ENCODE results near the gene TSHZ2. TPM values are rescaled to one million over a fixed set of nuclear protein-coding genes. Genes with fewer than 3 reads are reported as not detected.

Gene TSHZ2
- total and polyA plus RNA-seq, 2 donors (not counting 1 experiment from before 2014, with no cell fraction given): 1.00 to 5.7 TPM

GRCh38 chr20:53510262-53510661, 538.1 kb downstream of the TSHZ2 start:
- ATAC-seq (ENCODE audit: low read depth) (no peak), DNase-seq (no peak)
- Histone ChIP-seq H3K9ac (ENCODE audit: low read length) (no peak overlapping the region), H3K9me3 (ENCODE audit: control extremely low read depth in 1 of 3, control insufficient read depth in 2 of 3, insufficient read depth in 1 of 3, low read length in 2 of 3) (no peaks in the 10 kb centered on the region), H3K4me2 (replicated peaks; ENCODE audit: low read depth, low read length, poor library complexity, severe bottlenecking) (no peak overlapping the region), H3K4me3 (ENCODE audit: control extremely low read depth in 1 of 5, extremely low read depth in 1 of 5, insufficient read depth in 1 of 5, low read depth in 2 of 5, low read length in 4 of 5) (no peak overlapping the region), H3K4me1 (ENCODE audit: control insufficient read depth in 2 of 2, insufficient read depth in 2 of 2, low read length in 2 of 2) (no peaks in the 10 kb centered on the region), H3K27ac (ENCODE audit: low read length in 2 of 2) (no peak overlapping the region), H3K27me3 (replicated peaks in 1 of 4; ENCODE audit: control extremely low read depth in 1 of 4, control insufficient read depth in 3 of 4, insufficient read depth in 4 of 4, low read length in 3 of 4) (no peaks in the 10 kb centered on the region), H3K79me2 (ENCODE audit: control insufficient read depth, insufficient read depth, low read length) (no peaks in the 10 kb centered on the region), H2AFZ (ENCODE audit: insufficient read depth, low read depth, low read length, poor library complexity, severe bottlenecking) (no peak overlapping the region), H3K36me3 (replicated peaks in 1 of 2; ENCODE audit: control extremely low read depth in 1 of 2, control insufficient read depth in 1 of 2, extremely low read depth in 1 of 2, insufficient read depth in 2 of 2, low read length in 1 of 2) (no peaks in the 10 kb centered on the region), H4K20me1 (ENCODE audit: control insufficient read depth, insufficient read depth, low read length, poor library complexity, severe bottlenecking) (no peaks in the 10 kb centered on the region)
- Mint-ChIP-seq H3K27ac (no peak overlapping the region), H3K4me3 (no peak overlapping the region), H3K27me3 (no peaks in the 10 kb centered on the region), H3K9me3 (ENCODE audit: insufficient read depth) (no peaks in the 10 kb centered on the region), H3K4me1 (no peaks in the 10 kb centered on the region)
- ChIA-PET CTCF (no interaction called here), POLR2A (no interaction called here)
- intact Hi-C loops (cut with micrococcal nuclease): no loop called here
- 97% methylated on average over 8 of the region's 9 CpGs for WGBS (ENCODE audit: insufficient coverage)
- TF ChIP-seq CTCF (IDR thresholded peaks at IDR 0.05): no peak
- no peak for TF ChIP-seq EZH2 (IDR thresholded peaks at IDR 0.05; ENCODE audit: borderline replicate concordance, insufficient read depth, low read depth, low read length, poor library complexity, severe bottlenecking)

GRCh38 chr20:53510704-53511103, 538.5 kb downstream of the TSHZ2 start:
- no peak overlapping the region for H3K9ac ChIP-seq (ENCODE audit: low read length)
- Mint-ChIP-seq H3K4me3 (no peak overlapping the region), H3K9me3 (ENCODE audit: insufficient read depth) (no peaks in the 10 kb centered on the region), H3K27ac (no peak overlapping the region), H3K4me1 (no peaks in the 10 kb centered on the region), H3K27me3 (no peaks in the 10 kb centered on the region)
- no peaks in the 10 kb centered on the region for H3K9me3 ChIP-seq (ENCODE audit: control extremely low read depth in 1 of 3, control insufficient read depth in 2 of 3, insufficient read depth in 1 of 3, low read length in 2 of 3)
- no peak for TF ChIP-seq EZH2 (IDR thresholded peaks at IDR 0.05; ENCODE audit: borderline replicate concordance, insufficient read depth, low read depth, low read length, poor library complexity, severe bottlenecking)
- TF ChIP-seq CTCF (IDR thresholded peaks at IDR 0.05): no peak
- intact Hi-C loops (cut with micrococcal nuclease): no loop called here
- H3K36me3 ChIP-seq (replicated peaks in 1 of 2; ENCODE audit: control extremely low read depth in 1 of 2, control insufficient read depth in 1 of 2, extremely low read depth in 1 of 2, insufficient read depth in 2 of 2, low read length in 1 of 2): no peaks in the 10 kb centered on the region
- H4K20me1 ChIP-seq (ENCODE audit: control insufficient read depth, insufficient read depth, low read length, poor library complexity, severe bottlenecking): no peaks in the 10 kb centered on the region
- no peak overlapping the region for H3K27ac ChIP-seq (ENCODE audit: low read length in 2 of 2)
- H3K27me3 ChIP-seq (replicated peaks in 1 of 4; ENCODE audit: control extremely low read depth in 1 of 4, control insufficient read depth in 3 of 4, insufficient read depth in 4 of 4, low read length in 3 of 4): no peaks in the 10 kb centered on the region
- ChIA-PET POLR2A (no interaction called here), CTCF (no interaction called here)
- no peaks in the 10 kb centered on the region for H3K79me2 ChIP-seq (ENCODE audit: control insufficient read depth, insufficient read depth, low read length)
- H2AFZ ChIP-seq (ENCODE audit: insufficient read depth, low read depth, low read length, poor library complexity, severe bottlenecking): no peak overlapping the region
- H3K4me1 ChIP-seq (ENCODE audit: control insufficient read depth in 2 of 2, insufficient read depth in 2 of 2, low read length in 2 of 2): no peaks in the 10 kb centered on the region
- 86% methylated on average over 8 of the region's 8 CpGs for WGBS (ENCODE audit: insufficient coverage)
- DNase-seq (no peak), ATAC-seq (ENCODE audit: low read depth) (no peak)
- H3K4me2 ChIP-seq (replicated peaks; ENCODE audit: low read depth, low read length, poor library complexity, severe bottlenecking): no peak overlapping the region
- H3K4me3 ChIP-seq (ENCODE audit: control extremely low read depth in 1 of 5, extremely low read depth in 1 of 5, insufficient read depth in 1 of 5, low read depth in 2 of 5, low read length in 4 of 5): no peak overlapping the region
